Placental pericyte (primary cell): Measurements from ENCODE around the gene ZNF669. TPM values are rescaled to one million over a fixed set of nuclear protein-coding genes. Genes with fewer than 3 reads are reported as not detected.

ENCODE experiments used
- total RNA-seq: library from RNA; depleted of rRNA; stranded (reverse); fragments of >200 nt; gene quantifications from 2 replicates; pipeline ENCODE4 v1.2.3, GENCODE V29; 2012

The ZNF669 gene
- total RNA-seq: 6.6 and 10.3 TPM in 2 replicates

GRCh38 chr1:247103859-247104591, at the start of gene ZNF669:
Gene ZNF669 (minus strand): TSS chr1:247104356. CDS start chr1:247104199, 157 bp downstream.

GRCh38 chr1:247078258-247079140, 25.7 kb downstream of the ZNF669 start, which contains the start of gene ZNF670:
Gene ZNF670 (minus strand): TSS chr1:247078811. CDS start chr1:247078596, 215 bp downstream.

Other genes with a start within 250 kb of the ZNF669 start
- gene AHCTF1, start 172.4 kb downstream of the ZNF669 start, total RNA-seq: 35.5 and 51.4 TPM in 2 replicates
- 0.44 and 5.0 TPM in 2 replicates for gene ZNF695, start 96.3 kb downstream of the ZNF669 start, total RNA-seq
- 1.5 and 2.9 TPM in 2 replicates for gene ZNF670, start 25.5 kb downstream of the ZNF669 start, total RNA-seq
- gene ZNF124, start 67.7 kb upstream of the ZNF669 start, total RNA-seq: 30.4 and 32.4 TPM in 2 replicates
- not detected in 2 replicates for gene VN1R5, start 151.7 kb upstream of the ZNF669 start, total RNA-seq
- 30.4 and 33.6 TPM in 2 replicates for gene ZNF496, start 227.5 kb upstream of the ZNF669 start, total RNA-seq